Fibroblast of peridontal ligament (primary cell): ENCODE data around the gene TAF11L13.
"Not testable (repeated sequence)": the region's sequence is repeated elsewhere in the genome, so short reads cannot be mapped to it uniquely, and the experiment has no call there.

Experiments
- DNase-seq: peaks from one replicate; pipeline ENCODE4 v3.0.0-alpha.2; 2010; ENCODE audit errors: extremely low read depth

Gene TAF11L13

DNA sequence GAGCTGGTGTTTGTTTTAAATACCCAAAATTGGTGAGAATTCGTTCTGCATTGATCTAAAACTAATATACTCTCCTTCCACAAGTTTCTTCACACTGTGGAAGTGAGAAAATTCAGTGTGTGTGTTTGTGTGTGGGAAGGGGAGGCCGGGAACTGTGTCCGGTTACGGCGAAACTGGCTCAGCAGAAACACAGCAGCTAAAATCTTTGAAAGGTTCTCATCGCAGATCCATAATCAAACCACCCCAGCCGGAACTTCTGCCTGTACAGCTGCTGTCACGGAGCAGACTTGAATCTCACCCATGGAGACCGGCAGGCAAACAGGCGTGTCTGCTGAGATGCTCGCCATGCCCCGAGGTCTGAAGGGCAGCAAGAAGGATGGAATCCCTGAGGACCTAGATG lies at the start of gene TAF11L13:
Gene TAF11L13, plus strand, starts transcription at position 301 of the 400 bp plus-strand sequence.
- not testable (repeated sequence) for DNase-seq

DNA sequence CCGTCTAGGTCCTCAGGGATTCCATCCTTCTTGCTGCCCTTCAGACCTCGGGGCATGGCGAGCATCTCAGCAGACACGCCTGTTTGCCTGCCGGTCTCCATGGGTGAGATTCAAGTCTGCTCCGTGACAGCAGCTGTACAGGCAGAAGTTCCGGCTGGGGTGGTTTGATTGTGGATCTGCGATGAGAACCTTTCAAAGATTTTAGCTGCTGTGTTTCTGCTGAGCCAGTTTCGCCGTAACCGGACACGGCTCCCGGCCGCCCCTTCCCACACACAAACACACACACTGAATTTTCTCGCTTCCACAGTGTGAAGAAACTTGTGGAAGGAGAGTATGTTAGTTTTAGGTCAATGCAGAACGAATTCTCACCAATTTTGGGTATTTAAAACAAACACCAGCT lies 46.2 kb upstream of the TAF11L13 start, which contains the start of gene TAF11L7:
Gene TAF11L7, minus strand, starts transcription at position 101 of the 400 bp plus-strand sequence.
- not testable (repeated sequence) for DNase-seq

DNA sequence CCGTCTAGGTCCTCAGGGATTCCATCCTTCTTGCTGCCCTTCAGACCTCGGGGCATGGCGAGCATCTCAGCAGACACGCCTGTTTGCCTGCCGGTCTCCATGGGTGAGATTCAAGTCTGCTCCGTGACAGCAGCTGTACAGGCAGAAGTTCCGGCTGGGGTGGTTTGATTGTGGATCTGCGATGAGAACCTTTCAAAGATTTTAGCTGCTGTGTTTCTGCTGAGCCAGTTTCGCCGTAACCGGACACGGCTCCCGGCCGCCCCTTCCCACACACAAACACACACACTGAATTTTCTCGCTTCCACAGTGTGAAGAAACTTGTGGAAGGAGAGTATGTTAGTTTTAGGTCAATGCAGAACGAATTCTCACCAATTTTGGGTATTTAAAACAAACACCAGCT lies 41.0 kb upstream of the TAF11L13 start, which contains the start of gene TAF11L8:
Gene TAF11L8, minus strand, starts transcription at position 101 of the 400 bp plus-strand sequence.
- DNase-seq: not testable (repeated sequence)

DNA sequence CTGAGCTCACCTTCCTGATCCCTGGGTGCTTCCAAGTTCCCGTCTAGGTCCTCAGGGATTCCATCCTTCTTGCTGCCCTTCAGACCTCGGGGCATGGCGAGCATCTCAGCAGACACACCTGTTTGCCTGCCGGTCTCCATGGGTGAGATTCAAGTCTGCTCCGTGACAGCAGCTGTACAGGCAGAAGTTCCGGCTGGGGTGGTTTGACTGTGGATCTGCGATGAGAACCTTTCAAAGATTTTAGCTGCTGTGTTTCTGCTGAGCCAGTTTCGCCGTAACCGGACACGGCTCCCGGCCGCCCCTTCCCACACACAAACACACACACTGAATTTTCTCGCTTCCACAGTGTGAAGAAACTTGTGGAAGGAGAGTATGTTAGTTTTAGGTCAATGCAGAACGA lies 37.6 kb upstream of the TAF11L13 start, which contains the start of gene TAF11L9:
Gene TAF11L9, minus strand, starts transcription at position 140 of the 400 bp plus-strand sequence.
- DNase-seq: not testable (repeated sequence)

DNA sequence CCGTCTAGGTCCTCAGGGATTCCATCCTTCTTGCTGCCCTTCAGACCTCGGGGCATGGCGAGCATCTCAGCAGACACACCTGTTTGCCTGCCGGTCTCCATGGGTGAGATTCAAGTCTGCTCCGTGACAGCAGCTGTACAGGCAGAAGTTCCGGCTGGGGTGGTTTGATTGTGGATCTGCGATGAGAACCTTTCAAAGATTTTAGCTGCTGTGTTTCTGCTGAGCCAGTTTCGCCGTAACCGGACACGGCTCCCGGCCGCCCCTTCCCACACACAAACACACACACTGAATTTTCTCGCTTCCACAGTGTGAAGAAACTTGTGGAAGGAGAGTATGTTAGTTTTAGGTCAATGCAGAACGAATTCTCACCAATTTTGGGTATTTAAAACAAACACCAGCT lies 34.2 kb upstream of the TAF11L13 start, which contains the start of gene TAF11L10:
Gene TAF11L10, minus strand, starts transcription at position 101 of the 400 bp plus-strand sequence.
- DNase-seq: not testable (repeated sequence)

DNA sequence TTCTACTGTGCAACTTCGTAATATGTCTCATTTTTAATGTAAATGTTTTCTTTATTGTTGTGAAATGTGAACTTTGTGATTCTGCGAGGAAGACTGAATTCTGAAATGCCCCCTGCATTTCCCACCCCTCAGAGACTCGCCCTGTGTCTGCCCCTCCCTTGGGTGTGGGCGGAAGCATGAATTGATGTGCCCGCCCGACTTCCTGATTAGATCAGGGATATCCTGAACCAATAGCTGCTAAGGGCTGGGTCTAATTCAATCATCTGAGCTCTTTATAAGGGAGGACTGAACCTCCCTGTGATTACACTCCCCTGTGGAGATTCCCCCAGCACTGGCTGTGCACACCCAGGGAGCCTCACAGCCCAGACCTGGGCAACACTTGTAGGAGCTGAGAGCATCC lies 28.0 kb upstream of the TAF11L13 start, which contains the start of gene TAF11L11:
Gene TAF11L11, plus strand, starts transcription at position 304 of the 400 bp plus-strand sequence.
- not testable (repeated sequence) for DNase-seq

DNA sequence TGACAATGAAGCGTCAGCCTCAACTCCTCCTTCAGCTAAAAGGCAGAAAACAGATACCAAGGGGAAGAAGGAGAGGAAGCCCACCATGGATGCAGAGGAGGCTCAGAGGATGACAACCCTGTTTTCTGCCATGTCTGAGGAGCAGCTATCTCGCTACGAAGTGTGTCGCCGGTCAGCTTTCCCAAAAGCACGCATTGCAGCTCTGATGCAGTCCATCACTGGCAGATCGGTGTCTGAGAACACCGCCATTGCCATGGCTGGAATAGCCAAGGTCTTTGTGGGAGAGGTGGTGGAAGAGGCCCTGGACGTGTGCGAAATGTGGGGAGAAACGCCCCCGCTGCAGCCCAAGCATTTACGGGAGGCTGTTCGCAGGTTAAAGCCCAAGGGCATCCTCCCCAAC lies 26.9 kb upstream of the TAF11L13 start:
- DNase-seq: no peak

DNA sequence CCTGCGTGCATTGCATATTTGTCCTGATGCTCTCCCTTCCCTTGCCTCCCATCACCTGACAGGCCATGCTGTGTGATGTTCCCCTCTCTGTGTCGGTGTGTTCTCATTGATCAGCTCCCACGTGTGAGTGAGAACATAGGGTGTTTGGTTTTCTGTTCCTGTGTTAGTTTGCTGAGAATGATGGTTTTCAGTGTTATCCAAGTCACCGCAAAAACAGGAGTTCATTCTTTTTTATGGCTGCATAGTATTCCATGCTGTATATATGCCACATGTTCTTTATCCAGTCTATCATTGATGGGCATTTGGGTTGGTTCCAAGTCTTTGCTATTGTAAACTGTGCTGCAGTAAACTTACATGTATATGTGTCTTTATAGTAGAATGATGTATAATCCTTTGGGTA lies 24.4 kb upstream of the TAF11L13 start:
- DNase-seq: not testable (repeated sequence)

DNA sequence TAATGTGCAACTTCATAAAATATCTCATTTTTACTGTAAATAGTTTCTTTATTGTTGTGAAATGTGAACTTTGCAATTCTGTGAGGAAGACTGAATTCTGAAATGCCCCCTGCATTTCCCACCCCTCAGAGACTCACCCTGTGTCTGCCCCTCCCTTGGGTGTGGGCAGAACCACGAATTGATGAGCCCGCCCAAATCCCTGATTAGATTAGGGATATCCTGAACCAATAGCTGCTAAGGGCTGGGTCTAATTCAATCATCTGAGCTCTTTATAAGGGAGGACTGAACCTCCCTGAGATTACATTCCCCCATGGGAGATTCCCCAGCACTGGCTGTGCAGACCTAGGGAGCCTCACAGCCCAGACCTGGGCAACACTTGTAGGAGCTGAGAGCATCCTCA lies 21.8 kb upstream of the TAF11L13 start, which contains the start of gene TAF11L12:
Gene TAF11L12, plus strand, starts transcription at position 301 of the 400 bp plus-strand sequence.
- DNase-seq: not testable (repeated sequence)

DNA sequence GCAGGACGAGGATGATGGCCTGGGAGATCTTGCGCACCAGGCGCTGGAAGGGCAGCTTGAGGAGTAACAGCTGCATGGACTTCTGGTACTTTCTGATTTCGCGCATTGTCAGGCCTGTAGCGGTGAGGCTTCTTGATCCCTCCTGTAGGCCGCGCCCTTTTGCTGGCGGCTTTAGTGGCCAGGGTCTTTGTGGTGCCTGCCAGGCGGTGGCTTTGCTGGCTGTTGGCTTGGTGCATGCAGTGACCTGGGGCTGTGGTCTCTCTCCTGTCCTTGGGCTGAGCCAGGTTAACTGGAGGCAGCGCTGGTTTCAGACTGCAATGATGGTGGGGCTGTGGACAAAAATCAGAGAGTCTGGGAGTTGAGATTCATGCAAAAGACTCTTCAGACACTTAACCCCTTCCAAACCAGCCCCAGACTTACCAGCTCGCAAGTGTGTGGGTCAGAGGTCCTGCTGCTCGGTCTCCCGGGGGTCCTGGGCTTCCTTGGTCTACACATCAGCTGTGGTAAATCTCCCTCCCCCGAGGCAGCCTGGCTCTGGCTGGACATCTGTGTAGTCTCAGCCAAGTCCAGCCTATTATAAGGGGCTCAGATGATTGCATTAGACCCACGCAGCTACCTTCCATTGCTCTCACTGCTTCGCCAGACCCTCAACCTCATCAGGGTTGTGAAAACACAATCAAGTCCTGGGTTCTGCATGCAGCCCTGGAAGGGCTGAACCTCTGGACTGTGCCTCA lies 16.8 kb upstream of the TAF11L13 start:
- no peak for DNase-seq

DNA sequence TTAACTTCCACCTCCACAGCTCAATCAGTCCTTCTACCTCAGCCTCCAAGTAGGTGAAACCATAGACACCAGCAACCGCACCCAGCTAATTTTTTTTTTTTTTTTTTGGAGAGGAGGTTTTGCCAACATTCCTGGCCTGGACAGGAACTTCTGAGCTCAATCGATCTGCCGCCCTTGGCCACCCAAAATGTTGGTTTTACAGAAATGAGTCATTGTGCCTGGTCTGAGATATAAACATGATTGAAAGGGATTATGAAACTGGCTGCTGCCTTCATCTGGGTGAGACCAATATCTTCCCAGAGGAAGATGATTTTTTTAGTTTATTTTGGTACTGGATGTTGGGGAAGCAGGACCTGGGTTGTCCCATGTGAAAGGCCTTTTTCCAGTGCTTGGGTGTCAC lies 12.5 kb upstream of the TAF11L13 start:
- no peak for DNase-seq

DNA sequence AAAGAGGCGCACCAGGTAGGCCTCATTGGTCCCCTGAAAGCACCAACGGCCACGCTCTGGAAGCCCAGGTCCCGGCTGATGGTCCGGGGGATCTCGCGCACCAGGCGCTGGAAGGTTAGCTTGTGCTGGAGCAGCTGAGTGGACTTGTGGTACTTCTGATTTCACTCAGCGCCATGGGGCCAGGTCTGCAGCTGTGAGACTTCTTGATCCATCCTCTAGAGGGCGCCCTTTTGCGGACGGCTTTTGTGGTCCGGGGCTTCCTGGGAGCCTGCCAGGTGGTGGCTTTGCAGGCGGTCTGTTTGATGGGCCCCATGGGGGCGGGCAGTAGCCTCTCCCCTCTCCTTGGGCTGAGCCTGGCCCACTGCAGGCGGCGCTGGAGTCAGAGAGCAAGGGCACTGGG lies 11.3 kb upstream of the TAF11L13 start:
- DNase-seq: no peak

DNA sequence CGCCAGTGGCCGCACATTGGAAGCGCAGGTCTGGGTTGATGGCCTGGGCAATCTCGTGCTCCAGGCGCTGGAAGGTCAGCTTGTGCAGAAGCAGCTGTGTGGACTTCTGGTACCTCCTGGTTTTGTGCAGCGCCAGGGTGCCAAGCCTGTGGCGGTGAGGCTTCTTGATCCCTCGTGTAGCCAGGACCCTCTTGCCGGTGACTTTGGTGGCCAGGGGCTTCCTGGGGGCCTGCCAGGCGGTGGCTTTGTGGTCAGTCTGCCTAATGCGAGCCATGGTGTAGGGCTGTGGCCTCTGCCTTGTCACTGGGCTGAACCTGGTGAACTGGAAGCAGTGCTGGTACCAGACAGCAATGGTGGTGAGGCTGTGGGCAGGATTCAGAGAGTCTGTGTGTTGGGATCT lies 6.2 kb upstream of the TAF11L13 start:
- DNase-seq: no peak

DNA sequence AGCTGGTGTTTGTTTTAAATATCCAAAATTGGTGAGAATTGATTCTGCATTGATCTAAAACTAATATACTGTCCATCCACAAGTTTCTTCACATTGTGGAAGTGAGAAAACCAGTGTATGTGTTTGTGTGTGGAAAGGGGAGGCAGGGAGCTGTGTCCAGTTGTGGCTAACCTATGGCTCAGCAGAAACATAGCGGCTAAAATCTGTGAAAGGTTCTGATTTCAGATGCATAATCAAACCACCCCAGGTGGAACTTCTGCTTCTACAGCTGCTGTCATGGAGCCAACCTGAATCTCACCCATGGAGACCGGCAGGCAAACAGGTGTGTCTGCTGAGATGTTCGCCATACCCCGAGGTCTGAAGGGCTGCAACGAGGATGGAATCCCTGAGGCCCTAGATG lies 2.3 kb downstream of the TAF11L13 start, which contains the start of gene TAF11L14:
Gene TAF11L14, plus strand, starts transcription at position 301 of the 400 bp plus-strand sequence.
- no peak for DNase-seq

DNA sequence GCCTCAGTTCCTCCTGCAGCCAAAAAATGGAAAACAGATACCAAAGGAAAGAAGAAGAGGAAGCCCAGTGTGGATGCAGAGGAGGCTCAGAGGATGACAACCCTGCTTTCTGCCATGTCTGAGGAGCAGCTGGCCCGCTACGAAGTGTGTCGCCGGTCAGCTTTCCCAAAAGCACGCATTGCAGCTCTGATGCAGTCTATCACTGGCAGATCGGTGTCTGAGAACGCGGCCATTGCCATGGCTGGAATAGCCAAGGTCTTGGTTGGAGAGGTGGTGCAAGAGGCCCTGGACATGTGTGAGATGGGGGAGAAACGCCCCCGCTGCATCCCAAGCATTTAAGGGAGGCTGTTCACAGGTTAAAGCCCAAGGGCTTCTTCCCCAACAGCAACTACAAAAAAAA lies 17.3 kb downstream of the TAF11L13 start:
- not testable (repeated sequence) for DNase-seq

DNA sequence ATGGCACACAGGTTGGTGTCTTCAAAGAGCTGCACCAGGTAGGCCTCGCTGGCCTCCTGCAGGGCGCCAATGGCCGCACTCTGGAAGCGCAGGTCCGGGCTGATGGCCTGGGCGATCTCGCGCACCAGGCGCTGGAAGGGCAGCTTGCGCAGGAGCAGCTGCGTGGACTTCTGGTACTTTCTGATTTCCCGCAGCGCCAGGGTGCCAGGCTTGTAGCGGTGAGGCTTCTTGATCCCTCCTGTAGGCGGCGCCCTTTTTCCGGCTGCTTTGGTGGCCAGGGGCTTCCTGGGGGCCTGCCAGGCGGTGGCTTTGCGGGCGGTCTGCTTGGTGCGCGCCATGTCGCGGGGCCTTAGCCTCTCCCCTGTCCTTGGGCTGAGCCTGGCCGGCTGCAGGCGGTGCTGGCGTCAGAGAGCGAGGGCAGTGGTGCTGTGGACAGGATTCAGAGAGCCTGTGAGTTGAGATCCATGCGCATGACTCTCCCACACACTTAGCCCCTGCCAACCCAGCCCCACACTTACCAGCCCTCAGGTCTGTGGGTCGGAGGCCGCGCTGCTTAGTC lies 23.4 kb downstream of the TAF11L13 start:
- DNase-seq: not testable (repeated sequence)

DNA sequence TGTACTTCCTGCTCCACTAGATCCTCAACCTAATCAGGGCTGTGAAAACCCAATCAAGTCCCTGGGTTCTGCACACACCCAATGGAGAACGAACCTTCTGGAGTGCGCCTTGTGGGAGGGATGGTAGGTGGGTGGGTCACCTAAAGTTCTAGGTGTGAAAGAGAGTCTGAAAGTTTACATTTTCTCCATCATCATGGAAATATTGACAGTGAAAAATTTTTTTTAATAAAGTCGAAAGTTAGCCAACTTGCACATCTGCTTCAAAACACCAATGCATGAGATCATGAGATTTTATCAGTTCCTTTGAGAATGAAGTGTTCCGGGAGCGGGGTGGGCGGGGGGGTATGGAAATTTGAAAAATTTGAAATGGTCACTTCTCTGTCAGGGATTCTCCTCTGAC lies 24.0 kb downstream of the TAF11L13 start:
- no peak for DNase-seq

DNA sequence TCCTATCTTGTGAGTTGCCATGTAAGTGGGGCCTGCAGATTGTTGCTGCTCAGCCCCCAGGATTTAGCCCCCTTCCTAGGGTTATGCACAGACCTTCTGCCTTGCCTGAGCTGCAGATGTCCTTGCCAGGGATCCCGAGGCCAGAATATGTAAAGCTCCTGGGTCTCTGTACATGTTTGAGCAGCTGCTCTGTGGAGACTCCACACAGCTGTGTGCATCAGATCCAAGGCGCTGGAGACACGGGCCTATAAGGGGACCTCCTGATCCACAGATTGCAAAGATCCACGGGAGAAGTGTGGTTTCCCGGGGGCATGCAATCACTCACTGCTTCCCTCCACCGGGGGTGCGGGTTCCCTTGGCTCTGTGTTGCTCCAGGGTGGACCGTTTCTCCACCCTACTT lies 31.3 kb downstream of the TAF11L13 start:
- DNase-seq: no peak

DNA sequence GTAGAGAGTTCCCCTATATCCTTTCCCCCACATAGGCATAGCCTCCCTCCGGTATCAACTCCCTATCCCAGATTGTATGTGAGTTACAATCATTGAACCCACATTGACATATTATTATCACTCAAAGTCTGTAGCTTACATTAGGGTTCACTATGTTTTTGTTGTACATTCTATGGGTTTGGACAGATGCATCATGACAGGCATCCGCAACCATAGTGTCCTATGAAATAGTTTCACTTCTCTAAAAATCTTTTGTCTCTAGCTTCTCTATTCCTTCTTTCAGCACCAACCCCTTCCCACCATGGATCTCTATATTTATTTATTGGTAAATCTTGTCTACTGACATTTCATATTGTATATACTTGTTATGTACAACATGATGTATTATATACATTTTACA lies 33.9 kb downstream of the TAF11L13 start:
- no peak for DNase-seq

DNA sequence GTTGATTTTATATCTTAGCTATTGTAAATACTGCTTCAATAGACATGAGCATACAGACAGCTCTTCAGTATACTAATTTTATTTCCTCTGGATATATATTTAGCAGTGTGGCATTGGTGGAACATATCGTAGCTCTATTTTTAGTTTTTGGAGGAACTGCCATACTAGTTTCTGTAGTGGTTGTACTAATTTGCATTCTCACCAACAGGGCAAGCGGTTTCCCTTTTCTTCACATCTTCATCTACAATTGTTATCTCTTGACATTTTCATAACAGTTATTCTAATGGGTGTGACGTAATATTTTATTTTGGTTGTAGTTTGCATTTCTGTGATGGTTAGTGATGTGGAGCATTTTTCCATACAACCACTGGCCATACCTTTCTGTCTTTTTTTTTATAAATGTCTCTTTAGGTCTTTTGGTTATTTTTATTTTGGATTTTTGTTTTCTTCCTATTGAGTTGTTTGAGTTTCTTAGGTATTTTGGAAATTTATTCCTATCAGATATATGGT lies 34.9 kb downstream of the TAF11L13 start:
- DNase-seq: no peak

DNA sequence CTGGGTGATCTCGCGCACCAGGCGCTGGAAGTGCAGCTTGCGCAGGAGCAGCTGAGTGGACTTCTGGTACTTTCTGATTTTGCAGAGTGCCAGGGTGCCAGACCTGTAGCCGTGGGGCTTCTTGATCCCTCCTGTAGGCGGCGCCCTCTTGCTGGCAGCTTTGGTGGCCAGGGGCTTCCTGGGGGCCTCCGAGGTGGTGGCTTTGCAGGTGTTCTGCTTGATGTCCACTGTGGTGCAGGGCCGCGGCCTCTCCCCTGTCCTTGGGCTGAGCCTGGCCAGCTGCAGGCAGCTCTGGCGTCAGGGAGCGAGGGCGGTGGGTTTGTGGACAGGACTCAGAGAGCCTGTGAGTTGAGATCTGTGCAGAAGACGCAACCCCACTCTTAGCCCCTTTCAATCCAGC lies 38.5 kb downstream of the TAF11L13 start:
- DNase-seq: no peak

DNA sequence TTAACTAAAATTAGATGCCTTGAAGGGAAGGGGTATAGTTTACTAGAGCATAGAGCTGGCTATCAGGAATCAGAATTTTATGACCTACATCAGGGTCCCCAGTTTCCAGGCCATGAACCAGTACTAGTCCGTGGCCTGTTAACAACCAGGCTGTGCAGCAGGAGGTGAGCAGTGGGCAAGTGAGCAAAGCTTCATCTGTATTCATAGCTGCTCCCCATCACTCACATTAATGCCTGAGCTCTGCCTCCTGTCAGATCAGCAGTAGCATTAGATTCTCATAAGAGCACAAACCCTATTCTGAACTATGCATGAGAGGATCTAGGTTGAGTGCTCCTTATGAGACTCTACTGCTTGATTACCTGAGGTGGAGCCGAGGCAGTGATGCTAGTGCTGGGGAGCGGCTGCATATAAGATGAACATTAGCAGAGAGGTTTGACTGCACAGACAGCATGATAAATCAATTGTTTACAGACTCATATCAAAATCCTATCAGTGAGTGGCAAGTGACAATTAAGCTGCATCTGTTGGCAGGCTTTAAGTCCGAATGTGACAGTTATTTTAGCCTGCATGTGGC lies 47.0 kb downstream of the TAF11L13 start:
- DNase-seq: no peak
